NCI-H524 (cell line): ENCODE data around the gene FGF14.

Experiments
- DNase-seq, 2 experiments: peaks; one replicate each; lab custom pipeline; 2025; lab: John Stamatoyannopoulos, UW

FGF14 gene

DNA sequence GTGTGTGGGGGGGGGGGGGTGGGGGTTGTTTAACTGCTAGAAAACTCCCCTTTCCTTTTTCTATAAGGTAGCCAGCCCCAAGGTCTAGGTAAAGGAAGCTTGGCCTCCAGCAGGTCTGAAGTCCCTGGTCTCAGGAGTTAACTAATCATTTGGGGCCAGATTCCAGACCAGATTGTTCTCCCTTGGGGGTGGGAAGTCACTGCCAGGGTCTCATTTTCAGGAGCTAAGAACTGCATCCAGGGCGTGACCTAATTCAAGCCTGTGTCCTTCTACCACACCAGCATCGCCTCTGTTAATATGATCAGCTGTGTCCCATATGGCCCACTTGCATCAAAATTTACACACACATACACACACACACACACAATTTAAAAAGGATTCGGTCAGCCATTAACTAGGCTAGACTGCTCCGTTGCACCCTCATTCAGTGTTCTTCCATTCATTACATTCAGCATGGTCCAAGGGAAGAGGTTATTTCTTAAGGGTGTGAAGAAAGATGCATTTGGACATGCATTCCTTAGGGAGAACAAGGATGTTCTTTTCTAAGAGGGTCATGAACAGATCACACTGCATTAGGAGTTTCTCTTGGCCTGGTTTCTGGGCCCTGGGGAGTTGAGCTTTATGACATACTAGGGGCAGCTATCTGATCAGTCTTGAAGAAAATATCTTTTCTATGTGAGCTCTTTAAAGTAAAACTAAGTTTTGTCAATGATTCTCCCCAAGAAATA, 91.0 kb downstream of the FGF14 start:
- DNase-seq, result no peak

DNA sequence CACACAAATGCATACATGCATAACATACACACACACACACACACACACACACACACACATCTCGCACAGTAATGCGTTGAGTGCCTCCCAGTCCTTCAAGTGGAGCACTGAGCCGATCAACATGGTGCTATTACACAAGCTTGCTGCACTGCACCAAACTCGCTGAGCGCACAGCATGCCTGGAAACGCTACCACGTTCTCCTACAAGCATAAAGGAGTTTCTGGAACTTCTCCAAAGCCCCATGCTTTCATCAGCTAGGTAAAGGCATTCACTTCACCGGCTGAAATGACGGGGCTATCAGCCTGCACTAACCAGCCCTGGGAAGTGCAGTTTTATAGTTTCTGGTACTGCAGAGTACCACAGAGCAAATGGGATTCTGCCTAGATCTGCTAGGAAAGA, 92.7 kb downstream of the FGF14 start:
- no peak for DNase-seq

DNA sequence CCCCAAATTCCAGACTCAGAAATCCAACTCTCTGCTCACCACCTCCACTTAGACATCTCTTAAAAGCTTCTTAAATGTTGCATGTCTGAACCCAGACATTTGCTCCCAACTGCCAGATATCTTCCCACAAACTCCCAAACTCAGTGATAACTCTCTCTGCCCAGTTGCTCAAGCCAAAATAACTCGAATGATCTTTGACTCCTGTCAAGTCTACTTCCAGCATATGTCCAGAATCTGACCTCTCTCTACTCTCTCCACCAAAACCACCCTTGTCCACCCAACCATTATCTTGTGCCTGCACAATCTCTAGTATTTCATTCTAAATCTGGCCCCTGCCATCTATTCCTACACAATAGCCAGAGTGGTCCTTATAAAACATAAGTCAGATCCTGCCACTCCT, 99.3 kb downstream of the FGF14 start:
- DNase-seq, result no peak

DNA sequence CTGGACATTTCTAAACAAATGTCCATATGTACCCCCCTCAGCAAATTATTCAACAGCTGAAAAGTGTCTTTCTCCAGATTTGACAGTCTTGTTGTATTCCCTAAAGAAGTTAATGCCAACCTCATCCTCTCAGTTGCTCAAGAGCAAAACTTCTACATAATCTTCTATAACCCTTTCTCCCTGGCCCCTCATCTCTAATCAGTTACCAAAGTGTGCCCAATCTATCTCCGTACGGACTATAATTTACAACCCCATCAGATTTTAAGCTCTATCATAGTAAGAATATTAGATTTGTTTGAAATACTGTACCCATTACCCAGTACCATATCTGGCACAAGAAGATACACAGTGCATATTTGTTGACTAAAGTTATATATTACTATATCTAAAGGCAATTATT, 101.5 kb downstream of the FGF14 start:
- DNase-seq, result no peak

DNA sequence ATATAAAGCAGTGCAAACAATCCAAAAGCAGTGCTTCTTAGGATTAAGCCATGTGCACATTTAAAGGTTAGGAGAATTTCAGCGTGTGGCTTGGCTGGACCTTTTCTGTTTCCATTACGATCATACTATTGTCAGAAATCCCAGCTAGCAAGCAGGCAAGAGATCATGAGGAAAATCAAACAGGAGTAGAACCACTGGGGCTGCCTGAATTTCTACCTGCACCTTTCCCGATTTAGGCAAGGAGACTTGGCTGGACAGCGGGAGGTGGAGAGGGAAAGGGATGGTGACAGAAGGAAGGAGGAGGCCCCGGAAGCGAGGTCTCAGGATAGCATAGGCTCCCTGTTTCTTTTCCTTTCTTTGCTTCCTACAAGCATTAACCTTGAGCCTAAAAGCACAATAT, 102.5 kb downstream of the FGF14 start:
- DNase-seq, result no peak

DNA sequence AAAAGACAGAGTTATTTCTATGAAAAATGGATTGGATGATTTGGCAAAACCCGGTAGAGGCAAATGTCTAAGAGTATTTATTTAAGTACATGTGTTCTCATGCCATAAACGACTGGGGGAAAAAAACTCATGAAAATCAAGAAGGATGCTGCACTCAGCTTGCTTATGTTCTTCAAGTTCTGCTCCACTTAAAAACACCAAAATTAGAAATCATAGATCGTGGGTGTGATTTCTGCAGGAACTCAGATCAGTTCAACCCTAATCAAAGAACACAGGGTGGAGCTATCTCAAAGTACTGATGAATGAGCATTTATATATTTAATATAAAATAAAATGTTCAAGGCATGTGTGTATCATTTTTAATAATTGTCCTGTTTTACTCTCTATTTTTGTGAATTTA, 103.8 kb downstream of the FGF14 start:
- no peak for DNase-seq

DNA sequence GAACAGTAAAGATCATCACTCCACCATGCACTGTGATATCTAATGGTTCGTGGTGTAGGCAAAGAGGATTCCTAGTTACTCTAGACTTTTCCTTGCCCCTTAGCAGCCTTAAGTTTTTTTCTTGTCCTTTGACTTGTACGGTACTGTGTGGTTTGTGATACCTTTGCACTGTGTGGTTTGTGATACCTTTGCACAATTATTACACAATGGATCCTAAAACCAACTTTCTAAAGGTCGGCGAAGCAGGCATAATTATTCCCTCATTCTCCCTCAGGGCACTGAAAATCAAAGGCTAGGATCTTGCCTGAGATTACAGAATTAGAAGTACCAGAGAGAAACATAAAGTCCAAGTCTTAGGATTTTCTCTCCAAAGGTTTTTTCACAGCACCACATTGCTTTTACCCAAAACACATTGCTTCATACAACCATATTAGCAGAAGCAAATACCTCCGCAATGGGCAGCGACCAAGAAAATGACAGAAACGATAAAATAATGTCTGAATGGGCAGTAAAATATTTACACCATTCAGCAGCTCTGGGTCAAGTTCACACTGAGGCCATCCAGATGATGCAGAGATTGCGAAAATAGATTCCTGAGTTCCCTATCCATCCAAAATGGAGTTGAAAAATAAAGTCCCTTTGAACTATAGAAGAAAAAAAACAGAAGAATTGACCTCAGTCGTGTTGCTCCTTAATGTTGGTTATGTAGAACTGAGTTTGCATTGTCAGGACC, 106.4 kb downstream of the FGF14 start:
- DNase-seq, result no peak

DNA sequence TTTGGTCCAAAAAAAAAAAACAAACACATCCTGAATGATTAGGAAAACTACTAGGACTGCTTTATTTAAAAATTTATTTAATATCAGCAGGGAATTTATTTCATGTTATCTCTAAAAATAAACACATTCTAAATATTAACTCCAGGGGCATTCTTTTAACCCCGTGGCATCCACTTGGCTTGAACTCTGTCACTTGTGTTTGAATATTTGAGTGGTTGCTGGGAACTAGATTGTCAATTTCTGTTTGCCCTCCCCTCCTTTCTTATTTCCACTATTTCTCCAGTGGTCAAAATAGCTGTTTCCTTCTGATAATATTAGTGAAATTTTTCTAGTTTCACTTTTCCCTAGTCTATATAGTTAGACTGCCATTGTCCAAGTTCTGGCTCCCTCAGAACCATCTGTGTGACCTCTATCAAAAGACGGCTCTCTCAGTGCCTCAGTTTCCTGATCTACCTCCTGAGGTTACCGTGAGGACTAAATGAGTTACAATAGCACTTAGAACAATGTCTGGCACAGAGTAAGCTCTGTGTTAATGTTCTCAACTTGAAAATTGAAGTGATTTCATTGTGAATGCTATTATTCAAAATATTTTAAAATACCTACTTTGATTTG, 107.3 kb downstream of the FGF14 start:
- no peak for DNase-seq

DNA sequence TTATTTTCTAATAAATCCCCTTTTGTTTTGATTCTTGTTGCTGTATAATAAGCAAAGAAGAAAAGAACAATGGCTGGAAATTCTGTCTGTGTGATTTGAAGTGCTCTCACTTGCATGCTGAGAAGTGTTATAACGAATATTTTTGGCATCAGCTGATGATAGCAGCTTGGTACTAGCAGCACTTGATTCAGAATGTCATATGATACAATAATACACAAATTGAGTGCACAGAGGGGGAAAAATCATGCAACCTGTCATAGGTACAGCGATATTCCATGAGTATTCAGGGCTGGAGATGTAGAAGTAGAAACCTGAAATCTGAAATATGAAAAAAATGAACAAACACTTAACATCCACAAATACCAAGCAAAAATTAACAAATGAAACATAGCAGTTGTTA, 108.1 kb downstream of the FGF14 start:
- DNase-seq, result peak in 1 of 2 experiments; percentile 52

DNA sequence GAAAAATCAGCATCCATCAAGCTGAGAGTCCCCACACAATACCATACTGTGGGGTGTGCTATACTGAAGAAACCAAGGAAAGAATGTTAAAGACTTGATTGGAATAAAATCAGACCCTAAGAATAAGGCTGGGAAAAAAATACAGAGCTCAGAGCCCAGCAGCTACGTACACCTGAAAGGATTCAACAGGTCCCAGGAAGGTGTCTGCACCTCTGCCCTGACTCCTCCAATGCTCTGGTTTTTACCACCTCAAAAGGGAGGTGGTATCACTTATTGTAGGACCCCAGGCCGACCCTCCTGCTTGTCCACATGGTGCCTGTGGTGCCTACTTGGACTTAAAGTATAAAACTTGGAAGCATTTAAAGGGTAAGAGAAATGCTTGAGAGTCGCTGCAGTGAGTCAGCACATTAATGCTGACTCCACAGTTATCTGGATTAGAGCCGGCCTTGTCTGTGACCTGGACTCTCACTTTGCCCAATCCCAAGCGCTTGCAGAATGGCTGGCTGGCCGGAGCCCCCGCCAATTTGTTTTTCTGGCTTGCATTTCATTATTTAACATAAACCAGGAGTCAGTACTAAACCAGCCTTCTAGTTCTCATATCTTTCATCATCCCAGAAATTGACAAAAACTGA, 110.1 kb downstream of the FGF14 start:
- no peak for DNase-seq

DNA sequence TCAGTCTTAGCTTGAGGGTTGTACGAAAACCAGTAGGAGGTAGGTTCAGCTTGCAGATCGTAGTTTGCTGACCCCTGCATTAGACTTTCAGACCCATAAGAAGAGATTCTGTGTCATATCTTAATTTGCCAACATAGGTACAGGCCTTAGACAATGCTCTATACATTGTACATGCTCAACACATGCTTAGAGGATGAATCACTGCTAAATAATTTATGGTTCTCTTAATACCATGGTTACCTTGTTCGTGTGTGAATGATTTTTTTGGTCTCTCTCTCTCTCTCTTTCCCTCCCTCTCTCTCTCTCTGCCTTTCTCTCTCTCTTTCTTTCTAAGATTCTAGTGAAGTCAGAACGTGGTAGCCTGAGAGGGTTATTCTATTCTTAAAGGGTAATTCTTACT, 112.2 kb downstream of the FGF14 start:
- DNase-seq, result no peak

DNA sequence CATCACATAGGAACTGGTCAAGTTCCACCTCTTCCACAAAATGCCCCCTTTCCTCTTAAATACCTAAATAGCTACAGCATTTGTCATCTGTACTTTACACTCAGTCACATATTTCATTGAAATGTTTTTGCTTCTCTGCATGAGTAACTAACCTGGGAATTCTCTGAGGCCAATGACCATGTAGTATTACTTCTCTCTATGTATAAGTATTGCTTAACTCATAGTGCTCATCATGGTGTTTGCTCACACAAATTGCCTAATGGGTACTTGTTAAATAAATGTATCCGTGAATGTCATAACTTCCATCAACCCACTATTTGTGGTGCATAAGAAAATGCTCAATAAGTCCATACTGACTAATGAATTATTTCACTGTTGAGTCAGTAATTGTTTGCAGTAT, 115.5 kb downstream of the FGF14 start:
- no peak for DNase-seq

DNA sequence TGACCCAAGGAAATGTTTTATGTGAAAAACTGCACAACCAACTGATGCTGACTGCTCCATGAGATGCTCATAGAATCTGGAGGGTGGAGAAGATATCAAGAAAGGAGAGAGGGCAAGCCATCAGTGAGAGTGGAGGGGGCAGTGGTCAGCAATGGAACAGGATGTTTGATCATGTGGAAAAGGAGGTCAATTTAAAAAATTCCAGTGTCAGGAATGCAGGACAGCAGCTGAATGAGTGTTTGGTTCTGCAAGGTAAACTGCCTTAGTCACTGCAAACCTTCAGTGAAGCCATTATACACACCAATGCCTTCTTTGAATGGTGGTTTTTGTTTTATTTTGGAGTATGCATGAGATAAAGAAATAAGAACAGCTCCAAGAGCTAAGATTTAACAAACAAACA, 121.5 kb downstream of the FGF14 start:
- DNase-seq, result no peak

DNA sequence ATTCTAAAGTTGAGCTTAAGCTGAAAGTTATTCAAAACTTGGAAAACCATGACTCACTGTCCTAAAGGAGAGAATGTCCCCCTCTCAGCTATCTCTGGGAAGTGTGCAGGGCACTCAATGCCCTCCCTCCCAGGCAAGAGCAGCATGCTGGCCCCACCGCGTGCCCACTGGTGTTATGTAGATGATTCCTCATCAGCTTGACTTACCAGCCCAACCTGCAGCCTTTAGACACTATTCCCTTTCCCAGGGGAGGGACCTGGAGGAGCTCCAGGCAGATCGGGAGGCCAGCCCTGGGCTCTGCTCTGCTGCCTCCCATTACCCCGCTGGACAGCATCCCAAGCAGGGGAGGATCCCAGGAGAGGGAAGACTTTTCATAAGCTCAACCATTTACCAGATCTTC, 124.6 kb downstream of the FGF14 start:
- no peak for DNase-seq

DNA sequence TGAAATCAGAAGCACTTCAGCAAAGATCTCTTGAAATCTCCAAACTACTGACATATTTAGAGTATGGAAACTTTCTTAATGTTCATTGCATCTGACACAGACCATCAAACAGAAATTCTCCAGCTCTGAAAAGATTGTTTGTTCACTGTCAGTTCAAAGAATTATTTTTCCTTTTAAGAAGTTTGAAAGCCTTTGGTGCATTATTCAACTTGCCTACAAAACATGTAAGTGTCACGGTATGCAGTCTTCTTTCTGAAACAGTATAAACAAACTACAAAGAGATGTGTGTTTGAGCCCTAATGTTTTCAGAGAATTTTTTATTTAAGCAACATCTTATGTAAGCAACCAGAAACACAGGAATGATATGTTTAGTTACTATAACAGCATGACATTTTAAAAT, 125.4 kb downstream of the FGF14 start:
- DNase-seq, result no peak

DNA sequence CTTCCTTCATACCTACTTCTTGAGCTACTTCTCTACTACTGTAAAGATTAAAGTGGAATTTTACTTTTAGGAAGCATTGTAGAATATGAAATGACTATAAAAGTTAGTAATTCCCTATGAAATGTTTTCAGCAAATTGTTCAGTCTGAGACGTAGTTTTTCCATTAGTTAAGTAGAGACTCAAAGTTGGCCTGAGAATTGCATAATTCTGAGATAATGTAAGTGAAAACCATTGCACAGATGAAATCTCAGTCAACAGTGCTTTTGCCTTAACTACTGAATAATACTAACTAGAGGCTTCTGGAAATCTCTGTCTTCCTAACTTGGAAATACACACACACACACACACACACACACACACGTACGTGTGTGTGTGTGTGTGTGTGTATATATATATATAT, 125.9 kb downstream of the FGF14 start:
- DNase-seq, result no peak

DNA sequence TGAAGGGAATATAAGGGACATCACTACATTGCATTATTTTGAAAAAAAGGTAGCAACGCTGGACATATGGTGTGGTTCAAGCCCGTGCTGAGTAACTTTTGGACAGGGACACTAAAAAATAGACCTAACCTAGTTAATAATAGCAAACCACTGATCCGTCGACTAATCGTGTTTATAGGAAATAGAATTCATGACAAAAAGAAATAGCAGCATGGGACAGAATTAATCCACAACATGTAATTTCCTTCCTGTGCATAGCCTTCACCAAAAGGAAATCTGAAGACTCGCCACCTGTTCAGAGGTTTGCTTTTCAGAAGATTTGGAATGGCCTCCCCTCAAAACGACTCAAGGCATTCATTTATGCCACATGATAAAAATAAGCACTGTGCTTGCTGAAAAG, 128.7 kb downstream of the FGF14 start:
- no peak for DNase-seq

DNA sequence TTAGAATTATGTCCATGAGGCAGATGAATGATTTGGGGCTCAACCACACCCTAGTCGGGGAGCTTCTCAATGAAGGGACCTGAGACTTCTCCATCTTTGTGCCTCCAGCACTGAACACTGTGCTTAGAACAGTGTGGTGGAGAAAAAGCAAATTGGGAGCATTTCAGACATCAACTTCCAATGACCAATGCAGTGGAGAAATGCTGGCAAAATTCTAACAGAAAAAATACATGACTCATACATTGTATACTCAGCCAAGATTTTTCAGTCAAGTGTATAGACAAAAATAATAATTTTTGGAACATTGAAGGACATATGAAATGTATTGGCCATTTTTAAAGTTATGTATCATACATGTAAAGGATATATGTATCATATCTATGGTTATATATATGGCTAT, 134.7 kb downstream of the FGF14 start:
- no peak for DNase-seq

DNA sequence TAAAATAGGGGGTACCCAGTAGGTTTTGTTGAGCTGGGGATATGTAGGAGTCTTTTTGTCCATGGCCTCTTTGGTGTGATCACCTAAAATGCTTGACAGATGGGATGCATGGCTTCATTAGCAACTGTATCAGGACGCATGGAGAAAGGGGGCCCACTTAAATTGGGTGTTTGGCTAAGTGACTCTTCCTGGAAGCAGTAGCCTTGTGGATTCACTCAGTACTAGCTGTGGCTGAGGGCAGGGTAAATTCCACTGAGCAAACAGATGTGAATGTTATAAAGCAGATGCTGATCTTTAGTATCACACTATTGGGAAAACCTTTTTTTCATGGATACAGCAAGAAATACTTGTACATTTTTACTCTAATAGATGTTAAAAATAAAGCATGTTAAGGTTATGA, 140.0 kb downstream of the FGF14 start:
- peak; percentile 28 to 47 for DNase-seq

DNA sequence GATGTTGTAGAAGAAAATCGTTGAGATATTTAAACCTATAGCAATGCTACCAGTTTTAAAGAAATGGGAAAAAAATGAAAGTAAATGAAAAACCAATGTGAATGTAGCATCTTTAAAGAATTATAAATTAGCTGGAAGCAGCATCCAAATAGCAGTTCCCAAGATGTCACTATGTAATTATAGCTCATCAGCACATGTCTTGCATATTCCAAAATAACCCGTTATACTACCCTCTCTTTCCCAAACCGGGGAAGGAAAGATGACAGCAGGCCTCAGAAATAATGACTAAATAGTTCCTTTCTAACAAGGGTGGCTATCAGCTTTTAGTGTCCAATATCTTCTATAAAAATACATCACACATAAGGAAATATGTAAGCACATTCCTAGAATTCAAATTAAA, 140.5 kb downstream of the FGF14 start:
- DNase-seq, result no peak

DNA sequence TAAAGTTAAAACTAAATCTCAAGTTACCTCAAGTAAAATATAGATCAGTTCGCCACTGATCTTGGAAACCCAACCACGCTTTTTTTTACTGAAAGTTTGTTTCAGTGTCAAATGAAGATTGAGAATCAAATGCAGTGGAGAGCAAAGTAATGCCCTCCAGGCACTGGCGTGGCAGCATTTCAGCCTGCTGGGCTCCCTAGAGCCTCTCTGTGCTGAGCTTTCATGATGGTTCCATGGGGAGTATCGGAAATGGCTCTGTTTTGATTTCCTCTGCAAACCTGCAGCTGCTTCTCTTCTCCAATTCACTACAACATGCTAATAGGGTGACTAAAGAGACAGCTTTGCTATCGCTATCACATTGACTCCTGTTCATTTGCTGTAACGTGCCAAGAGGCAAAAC, 141.6 kb downstream of the FGF14 start:
- no peak for DNase-seq

DNA sequence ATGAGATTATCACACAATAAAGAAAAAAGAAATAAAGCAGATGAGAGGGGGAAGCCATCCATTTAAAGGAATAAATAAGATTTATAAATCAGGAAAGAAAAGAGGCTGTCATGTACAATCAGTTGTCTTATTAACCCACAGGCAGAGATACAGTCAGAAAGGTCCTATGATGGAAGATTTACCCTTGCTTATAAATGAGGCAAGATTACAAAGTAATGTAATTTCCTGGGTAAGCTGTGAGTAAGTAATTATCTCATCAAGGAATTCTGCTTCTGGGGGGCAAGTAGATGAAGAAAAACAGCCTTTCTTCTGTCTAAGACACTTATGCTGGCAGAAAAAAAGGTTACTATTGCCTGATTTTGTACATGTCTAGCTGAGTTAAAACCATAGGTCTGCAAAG, 146.4 kb downstream of the FGF14 start:
- no peak for DNase-seq

DNA sequence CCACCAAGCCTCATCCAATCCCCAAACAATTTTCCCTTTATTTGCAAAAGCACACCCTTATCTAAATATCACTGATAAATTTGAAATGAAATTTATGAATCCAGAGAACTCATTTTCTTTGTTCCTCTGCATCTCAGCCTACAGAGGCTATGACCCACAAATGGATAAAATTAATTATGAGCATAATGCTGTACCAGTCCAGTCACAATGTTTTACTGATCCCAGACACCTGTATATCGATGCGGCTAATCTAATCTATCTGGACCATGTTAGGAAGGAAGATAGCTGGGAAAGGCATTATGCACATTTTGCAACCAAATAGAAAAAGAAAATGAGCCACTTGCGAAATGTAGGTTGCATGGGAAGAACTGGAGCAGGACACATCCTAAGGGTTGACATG, 150.0 kb downstream of the FGF14 start:
- no peak for DNase-seq
